GM21360 (cell line): ENCODE results near the gene PTPRJ.

Experiments
- ATAC-seq: cut with Tn5 transposase; IDR thresholded peaks from one replicate; pipeline ENCODE4 v1.9.1; 2021; ENCODE audit warnings: mild to moderate bottlenecking, moderate library complexity; ENCODE audit not compliant: unreplicated experiment

PTPRJ gene

GRCh38 chr11:48087974-48088681, 107.8 kb downstream of the PTPRJ start:
- ATAC-seq, result no peak

DNA sequence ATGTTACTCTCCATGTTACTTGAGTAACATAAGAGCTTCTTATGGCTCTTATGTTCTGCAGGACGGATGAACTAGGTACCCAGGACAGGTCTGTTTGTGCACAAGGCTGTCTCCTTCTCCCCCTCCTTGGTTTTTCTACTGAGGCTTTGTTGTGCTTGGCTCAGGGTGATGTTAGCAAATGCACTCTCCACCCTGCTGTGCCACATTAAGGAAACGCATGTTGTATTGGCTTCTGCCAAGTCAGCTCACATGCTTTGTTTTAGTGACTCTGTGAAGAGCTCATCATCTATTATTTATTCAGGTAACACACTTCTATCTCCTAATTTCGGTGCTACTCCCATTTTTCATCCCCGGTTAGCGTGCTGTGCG, 108.3 kb downstream of the PTPRJ start:
- no peak for ATAC-seq

DNA sequence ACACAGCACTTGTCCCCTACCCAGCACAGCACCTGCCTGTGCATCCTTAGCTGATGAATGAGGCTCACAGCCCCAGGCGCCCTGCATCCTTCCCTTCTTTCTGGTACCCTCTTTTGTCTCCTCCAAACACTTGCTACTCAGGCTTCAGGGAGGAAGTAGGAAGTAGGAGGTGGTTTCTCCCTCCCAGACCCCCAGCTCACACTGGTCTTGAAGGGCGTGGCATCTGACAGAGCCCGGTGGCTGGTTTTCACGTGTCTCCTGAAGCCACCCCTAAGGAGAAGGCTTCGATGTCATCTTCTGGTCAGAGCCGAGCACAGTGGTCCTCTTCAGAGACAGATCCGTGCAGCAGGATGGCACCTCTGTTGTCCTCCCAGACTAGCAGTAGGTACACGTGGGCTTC, 109.8 kb downstream of the PTPRJ start:
- no peak for ATAC-seq

DNA sequence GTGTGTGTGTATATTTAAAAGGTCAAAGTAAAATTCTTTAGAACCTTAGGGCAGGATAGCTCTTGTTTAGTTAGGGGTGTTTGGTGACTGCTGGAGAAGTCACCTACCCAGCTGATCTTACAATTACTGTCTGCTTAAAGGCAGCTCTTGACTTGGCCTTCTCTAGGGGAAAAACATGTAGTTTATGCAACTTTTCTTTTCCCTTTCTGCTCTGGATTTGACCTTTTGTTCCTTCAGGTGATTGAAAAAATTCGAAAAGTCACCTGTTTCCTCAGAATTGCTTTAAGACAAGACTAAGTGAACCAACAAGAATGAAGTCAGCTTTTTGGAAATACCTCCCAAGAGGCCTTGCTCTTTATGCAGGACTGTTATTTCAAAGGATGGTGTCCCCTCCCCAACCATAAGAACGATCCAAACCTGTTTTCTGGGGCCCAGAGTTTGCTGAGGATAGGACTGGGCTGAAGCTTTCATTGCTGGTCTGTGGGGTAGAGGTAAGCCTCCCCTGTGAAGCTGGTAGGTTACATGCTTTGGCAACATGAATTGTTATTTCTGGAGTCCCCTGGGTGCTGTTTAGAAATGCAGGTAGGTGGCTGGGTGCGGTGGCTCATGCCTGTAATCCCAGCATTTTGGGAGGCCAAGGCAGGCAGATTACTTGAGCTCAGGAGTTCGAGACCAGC, 111.2 kb downstream of the PTPRJ start:
- no peak for ATAC-seq

DNA sequence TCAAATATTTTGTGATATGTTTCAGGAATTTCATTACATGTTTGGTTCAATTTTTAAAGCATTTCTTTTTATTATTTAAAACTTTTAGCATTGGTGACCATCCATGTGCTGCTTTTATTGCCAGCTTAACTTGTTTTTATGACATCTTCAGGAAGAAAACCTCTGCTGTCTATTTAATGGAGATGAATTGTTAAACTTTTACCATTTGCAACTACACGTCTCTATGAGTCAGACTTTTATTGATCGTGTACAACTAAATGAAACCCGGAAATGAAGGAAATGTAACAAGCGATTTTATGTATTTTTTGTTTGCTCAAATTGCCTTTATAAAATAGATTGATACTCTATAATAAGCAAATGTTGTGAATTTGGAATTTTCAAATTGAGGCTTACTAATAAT, 113.0 kb downstream of the PTPRJ start:
- ATAC-seq, result no peak

DNA sequence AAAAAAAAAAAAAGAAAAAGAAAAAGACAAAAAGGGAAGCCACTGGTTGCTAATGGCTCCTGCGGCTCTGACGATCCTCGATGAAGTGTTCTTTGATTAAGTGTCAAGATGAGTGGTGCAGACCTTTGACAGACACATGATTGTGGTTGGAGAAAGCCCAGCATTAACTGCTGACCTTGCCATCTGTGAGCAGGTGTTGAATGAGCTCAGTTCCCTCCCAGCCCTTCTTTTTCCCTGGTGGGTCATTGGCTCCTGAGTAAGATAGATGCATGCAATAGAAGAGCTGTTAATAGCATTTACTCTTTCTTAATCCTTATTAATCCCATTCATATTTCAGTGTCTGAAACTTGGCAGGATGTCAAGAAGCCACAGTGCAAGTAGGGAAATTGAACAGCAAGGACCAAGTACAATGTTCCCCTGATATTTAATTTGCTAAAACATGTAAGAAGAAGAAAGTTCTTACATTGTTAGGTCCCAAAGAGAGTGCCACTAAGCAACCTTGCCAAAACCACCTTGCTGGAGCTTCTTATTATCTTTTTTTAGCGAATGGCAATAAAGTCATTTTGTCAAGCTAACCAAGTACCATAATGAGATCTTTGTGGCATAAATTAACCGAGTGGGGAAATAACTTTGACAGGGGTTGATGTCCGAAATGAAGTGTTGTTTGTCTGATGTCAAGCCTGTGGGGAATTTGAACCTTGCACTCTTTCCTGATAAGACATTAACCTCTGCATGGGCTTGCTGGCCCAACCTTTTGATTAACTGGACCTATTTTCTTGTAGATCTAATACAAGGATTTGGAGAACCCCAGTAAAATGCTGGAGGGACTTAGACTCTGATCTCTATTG, 113.7 kb downstream of the PTPRJ start:
- no peak for ATAC-seq

GRCh38 chr11:48094643-48095339, 114.4 kb downstream of the PTPRJ start:
- ATAC-seq, result no peak

DNA sequence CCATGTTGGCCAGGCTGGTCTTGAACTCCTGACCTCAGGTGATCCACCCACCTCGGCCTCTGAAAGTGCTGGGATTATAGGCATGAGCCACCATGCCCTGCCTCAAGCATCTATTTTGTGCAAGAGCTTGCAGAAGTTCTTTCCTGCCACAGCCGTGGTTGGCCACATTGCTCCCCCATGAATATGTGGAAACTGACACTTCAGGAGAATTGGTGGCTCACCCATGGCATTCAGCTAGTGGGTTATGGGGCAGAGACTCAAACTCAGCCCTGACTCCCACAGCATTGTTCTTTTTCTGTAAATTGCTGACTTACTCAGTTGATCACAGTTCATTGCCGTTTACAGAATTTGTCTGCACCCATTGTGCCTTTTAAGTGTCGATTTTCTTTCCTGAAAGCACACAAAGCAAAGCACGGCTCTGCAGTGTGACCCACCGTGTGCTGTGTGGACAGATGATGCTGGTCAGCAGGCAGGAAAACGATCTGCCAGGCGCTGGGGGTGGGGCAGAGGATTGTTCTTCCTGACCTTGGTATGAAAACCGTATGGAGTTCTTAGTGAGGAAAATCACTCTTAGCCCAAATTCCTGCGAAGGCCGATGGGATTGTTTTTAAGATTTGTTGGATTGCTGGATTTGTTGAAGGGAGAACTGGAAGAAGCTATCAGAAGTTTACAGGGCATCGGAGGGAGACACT, 115.6 kb downstream of the PTPRJ start:
- no peak for ATAC-seq

DNA sequence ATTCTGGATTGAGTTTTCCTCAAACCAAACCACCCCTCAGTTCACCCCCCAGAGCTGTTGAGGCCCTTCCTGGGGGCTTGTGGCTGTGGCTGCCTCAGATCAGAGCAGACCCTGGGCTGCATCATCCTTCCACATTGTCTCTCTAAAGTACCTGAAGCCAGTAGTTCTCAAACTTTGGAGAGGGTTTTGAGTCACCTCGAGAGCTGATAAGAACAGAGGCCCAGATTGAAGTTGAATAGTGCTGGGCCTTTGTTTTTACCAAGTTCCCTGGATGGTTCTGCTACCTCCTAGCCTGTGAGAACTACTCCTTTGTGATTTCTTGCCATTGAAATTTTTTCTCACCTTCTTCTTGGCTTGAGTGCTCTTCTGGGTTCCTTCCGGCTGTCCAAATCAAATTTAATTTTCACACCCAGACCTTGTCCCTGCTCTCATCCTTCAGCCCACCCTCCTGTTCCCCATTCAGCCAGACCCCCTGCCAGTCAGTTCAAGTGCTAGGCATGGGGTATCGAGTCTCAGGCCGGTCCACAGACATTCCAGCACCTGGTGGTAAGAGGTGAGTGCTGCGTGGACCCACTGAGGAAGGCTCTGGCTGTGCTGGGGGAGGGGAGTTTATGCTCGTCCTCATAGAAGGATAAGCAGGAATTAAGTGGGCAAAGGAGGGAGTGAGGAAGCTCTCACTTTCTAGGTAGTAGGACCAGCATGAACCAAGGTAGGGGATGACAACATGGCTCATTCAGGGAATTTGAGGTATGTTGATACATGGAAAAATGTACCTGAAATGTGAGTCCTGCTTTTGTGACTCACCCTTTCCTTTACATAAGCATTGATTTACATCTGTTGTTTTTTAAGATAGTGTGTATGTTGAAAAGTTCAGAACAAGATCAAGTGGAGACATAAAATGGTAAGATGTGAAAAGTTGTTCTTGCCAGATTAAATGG, 116.5 kb downstream of the PTPRJ start:
- ATAC-seq, result no peak

DNA sequence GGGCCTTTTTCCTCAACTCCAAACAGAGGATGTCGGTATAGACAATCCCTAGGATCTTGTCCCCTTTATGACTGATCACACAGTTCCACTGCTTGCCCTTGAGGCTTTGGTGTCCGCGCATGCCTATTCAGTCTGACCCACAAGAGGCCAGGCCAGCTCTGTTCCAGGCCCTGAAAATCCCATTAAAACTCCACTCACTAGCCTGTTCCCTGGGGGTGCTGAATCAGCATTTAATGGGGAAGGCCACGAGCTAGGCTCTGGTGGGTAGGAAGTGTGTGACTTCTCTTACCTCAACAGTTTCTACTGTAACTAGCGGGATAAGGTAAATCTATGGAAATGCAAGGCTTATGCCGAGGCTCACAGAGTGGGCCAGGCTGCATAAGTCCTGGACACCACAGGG, 117.7 kb downstream of the PTPRJ start:
- no peak for ATAC-seq

DNA sequence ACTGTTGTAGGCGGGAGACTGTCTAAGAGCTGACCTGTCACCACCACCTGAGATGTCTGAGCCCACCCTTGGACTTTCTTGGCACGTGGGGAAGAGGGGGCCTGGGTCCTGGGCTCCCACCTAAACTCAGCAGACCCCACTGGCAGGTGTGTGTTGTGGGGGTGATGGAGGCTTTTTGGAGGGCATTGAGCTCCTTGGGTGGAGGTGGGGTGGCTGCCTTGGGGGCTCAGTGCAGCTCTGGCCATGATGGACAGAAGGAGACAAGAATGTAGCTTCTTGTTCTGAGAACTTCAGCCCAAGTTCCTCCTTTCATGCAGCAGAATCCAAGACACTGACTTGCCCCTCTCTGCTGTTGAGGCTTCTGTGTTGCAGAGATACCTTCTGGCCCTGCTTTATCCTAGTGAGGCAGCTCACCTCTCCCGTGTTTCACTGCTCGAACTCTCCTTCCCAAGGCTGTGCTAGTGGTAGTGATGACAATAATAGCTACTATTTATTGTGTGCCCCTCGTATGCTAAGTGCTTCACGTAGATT, 119.6 kb downstream of the PTPRJ start:
- no peak for ATAC-seq

GRCh38 chr11:48101044-48101733, 120.8 kb downstream of the PTPRJ start:
- ATAC-seq, result no peak

GRCh38 chr11:48101958-48102357, 121.6 kb downstream of the PTPRJ start:
- no peak for ATAC-seq

DNA sequence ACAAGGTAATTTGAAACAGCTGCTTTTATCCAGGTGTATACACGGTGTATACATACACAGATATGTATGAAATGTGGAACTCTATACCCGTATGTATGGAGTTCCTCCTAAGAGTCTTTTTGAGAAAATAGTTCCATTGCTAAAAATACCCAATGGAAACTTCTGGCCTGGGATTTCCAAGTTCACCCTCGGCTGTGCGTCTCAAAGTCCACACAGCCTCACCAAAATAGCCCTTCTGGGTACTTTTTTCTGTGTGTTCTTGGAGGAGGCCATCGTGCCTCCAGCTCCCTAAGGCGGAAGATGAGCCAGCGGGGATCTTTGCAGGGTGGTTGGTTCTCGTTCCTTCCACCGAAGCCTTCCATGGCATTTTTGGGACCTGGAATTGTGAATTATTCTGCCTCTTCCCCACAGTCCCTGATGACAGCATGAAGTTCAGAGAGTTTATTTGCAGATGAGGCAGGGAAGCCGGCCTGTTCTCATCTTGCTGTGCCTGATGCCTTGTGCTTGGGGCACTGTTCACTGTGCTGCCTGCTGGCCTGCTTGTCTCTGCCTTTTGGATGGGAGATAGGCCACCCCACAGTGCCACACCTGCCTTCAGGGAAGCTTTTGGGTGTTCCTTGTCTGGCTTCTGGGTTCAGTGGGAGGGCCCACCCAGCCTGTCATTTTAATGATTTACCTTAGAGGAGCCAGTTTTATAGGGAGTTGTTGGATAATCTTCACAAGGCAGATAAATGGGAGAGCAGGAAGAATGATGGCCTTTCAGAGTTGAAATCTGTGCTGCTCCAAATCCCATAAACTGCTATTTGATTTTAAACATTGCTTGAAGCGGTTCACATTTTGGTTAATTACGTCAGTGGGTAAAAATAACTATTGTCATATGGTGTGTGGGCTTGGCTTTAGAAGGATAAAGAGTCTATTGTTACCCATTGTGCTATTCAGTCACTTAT, 123.5 kb downstream of the PTPRJ start:
- ATAC-seq, result no peak

DNA sequence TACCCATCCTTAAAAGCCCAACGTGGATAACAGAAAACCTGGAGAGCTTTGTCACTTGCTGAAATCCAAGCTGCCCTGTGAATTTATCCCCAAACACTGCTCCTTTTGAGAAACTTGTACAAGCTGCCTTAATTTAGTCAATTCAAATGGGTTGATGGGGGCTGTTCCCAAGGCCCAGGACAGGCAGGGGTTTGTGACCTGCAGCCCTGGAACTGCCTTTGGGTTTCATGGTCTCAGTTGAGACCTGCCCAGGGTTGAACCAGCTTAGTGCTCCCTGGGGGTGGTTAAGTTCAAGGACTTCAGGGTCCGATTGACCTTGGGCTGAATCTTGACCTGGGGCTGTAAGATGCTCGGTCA, 124.2 kb downstream of the PTPRJ start:
- no peak for ATAC-seq

DNA sequence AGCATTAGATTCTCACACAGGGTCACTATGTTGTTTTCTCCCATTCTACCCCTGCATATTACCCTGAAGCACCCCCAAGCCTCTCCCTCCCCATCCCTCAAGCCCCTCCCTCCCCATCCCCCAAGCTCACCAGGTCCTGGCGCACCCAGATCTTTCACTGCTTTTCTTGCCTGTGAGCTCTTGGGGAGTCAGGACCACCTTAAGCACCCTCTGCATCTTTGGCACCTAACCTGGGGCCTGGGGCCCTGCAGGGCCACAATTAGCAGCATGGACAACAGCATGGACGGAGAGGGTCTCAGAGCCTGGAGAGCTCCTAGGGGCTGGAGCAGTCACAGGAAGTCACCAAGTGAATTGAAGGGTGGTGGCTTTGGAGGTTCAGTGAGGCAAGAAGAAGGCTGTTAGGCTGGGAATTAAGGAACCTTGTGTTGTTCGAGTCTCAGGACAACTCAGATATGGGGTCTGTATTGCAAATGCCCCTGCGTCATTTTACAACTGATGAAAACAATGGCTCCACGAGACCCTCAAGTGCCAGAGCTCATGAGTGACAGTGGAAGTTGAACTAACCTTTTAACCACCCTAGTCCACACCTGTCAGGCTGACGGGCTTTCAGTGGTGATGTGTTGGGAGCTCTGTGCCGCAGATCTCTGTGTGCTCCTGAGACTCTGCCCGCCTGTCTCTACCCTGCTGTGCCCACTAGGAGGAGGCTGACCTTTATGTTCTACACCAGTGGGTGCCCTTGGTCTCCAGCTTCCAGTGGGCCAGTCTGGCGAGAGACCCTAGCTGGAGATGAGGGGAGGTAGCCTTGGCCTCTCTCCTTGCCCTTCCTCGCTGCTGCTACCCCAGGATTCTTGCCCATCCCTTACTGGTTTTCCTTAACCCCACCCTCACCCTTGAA, 125.0 kb downstream of the PTPRJ start:
- no peak for ATAC-seq

GRCh38 chr11:48106166-48106565, 125.8 kb downstream of the PTPRJ start:
- ATAC-seq, result no peak
